Activated CD8-positive, alpha-beta memory T cell treated with anti-CD3 and anti-CD28 coated beads for 24 hours (primary cell): ENCODE data around the gene RNF8.

Experiments
- DNase-seq: peaks from one replicate; pipeline ENCODE4 v3.0.0-alpha.2; 2020

RNF8 gene

GRCh38 chr6:37353761-37354525, at the start of gene RNF8:
Gene RNF8, plus strand, starts transcription at chr6:37353983. Its CDS starts 182 bp downstream, at chr6:37354165.
- peak; percentile 94 for DNase-seq

- DNase-seq, result peak; percentile 9
Observed at GRCh38 chr6:37304766-37305165, 49.0 kb upstream of the RNF8 start.

- peak; percentile 38 for DNase-seq
Observed at GRCh38 chr6:37305841-37306425, 47.9 kb upstream of the RNF8 start.

- peak; percentile 30 for DNase-seq
Observed at GRCh38 chr6:37306624-37307222, 47.1 kb upstream of the RNF8 start.

GRCh38 chr6:37307484-37307883, 46.3 kb upstream of the RNF8 start:
- peak; percentile 15 for DNase-seq

GRCh38 chr6:37308069-37308815, 45.5 kb upstream of the RNF8 start:
- peak; percentile 15 for DNase-seq

GRCh38 chr6:37309046-37309445, 44.7 kb upstream of the RNF8 start:
- DNase-seq, result peak; percentile 28

GRCh38 chr6:37309692-37310091, 44.1 kb upstream of the RNF8 start:
- peak; percentile 3 for DNase-seq

- no peak for DNase-seq
Observed at GRCh38 chr6:37310966-37311365, 42.8 kb upstream of the RNF8 start.

GRCh38 chr6:37311741-37312473, 41.9 kb upstream of the RNF8 start:
- peak; percentile 24 for DNase-seq

- peak; percentile 15 for DNase-seq
Observed at GRCh38 chr6:37313723-37314486, 39.9 kb upstream of the RNF8 start.

GRCh38 chr6:37314487-37315156, 39.2 kb upstream of the RNF8 start:
- DNase-seq, result peak; percentile 64

- no peak for DNase-seq
Observed at GRCh38 chr6:37315157-37315515, 38.6 kb upstream of the RNF8 start.

GRCh38 chr6:37316071-37316470, 37.7 kb upstream of the RNF8 start:
- no peak for DNase-seq

- DNase-seq, result peak; percentile 38
Observed at GRCh38 chr6:37317312-37318038, 36.3 kb upstream of the RNF8 start.

GRCh38 chr6:37319156-37319555, 34.6 kb upstream of the RNF8 start:
- DNase-seq, result peak; percentile 19

- DNase-seq, result peak; percentile 7
Observed at GRCh38 chr6:37319856-37320480, 33.8 kb upstream of the RNF8 start.

- DNase-seq, result peak; percentile 32
Observed at GRCh38 chr6:37320646-37321045, 33.1 kb upstream of the RNF8 start.

GRCh38 chr6:37321101-37321500, 32.7 kb upstream of the RNF8 start:
- no peak for DNase-seq
